Astrocyte (in vitro differentiated cells and primary cell): Measurements from ENCODE around the gene GOSR1.

Experiments used
- CTCF ChIP-seq: IDR thresholded peaks from 2 replicates; pipeline ENCODE4 v1.5.1; 2011; ENCODE audit warnings: low read depth, mild to moderate bottlenecking, inconsistent platforms, low read length, moderate library complexity; ENCODE audit not compliant: insufficient read depth
- EZH2 ChIP-seq: IDR thresholded peaks from 2 replicates; pipeline ENCODE4 v1.6.1; 2012; ENCODE audit warnings: mild to moderate bottlenecking, low read length, inconsistent platforms; ENCODE audit not compliant: insufficient read depth

- TF ChIP-seq CTCF, result no peak
- TF ChIP-seq EZH2, result no peak
These were observed 28.7 kb downstream of the GOSR1 start for GRCh38 chr17:30505868-30506417.
